ENCODE measurements around the gene CNMD.

- TF ChIP-seq CTCF (IDR thresholded peaks at IDR 0.05) (no peak), POLR2A (IDR thresholded peaks at IDR 0.05) (no peak)
Observed at GRCh38 chr13:52780092-52780491, 40.5 kb upstream of the CNMD start.
